NT2/D1 (cell line): ENCODE results near the gene NUF2.

Experiments
- SUZ12 ChIP-seq: IDR thresholded peaks from 2 replicates; pipeline ENCODE4 v1.6.1; 2011; ENCODE audit not compliant: insufficient read length, insufficient read depth; ENCODE audit errors: extremely low read depth
- ZNF274 ChIP-seq: IDR thresholded peaks from 2 replicates; pipeline ENCODE4 v1.6.1; 2011; ENCODE audit warnings: mild to moderate bottlenecking, low read depth, low read length

DNA sequence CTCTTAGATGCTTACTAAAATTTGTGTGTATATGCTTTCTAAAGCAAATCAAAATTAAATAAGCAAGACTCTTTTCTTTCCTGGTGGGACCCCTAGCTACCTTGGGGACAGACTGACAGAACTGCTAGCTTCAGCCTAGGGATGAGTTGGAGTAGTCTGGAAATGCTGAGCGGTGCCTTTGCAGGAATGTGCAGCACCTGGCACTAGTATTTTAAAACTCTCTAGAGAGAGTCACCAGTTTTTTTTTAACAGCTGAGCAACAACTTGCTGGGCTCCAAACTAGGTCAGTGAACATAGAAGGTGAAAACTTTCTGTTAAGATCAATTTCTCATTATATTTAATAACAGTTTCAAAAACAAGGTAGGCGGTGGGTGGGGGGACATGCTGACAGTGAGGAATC, 56.8 kb downstream of the NUF2 start:
- TF ChIP-seq ZNF274 (no peak), SUZ12 (no peak)
